ENCODE results near the gene INPP5A.
"Not testable (repeated sequence)": the region's sequence is repeated elsewhere in the genome, so short reads cannot be mapped to it uniquely, and the experiment has no call there.

INPP5A gene

DNA sequence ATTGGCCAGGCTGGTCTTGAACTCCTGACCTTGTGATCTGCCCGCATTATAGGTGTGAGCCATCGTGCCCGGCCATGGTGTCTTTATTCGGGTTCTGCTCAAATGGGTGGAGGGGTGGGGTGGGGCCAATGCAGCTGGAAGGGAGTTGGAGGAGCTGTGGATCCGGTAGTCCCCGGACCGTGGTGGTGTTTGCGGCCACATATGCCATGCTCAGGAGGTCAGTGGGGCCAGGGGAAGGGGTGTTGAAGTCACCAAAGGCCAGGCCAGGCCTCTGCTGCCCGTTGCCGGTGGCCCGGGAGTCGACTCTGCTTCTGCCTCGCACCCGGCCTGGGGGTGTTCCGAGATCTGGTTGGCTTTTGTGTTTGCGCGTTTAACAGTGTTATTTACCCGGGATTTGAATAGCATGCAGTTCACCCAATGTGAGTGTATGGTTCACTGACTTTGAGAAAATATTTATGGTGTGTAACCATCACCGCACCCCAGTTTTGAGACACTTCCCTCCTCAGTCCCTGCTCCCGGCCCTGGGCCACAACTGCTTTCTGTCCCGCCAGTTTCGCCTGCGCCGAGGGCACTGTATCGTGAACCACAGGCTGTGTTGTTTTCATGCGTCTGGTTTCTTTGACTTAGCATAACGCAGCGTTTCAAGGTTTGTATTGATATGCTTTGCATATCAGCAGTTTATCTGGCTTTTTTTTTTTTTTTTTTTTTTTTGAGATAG is 10.7 kb downstream of the INPP5A start:
- DNase-seq (ENCODE audit: low read depth) = no peak

DNA sequence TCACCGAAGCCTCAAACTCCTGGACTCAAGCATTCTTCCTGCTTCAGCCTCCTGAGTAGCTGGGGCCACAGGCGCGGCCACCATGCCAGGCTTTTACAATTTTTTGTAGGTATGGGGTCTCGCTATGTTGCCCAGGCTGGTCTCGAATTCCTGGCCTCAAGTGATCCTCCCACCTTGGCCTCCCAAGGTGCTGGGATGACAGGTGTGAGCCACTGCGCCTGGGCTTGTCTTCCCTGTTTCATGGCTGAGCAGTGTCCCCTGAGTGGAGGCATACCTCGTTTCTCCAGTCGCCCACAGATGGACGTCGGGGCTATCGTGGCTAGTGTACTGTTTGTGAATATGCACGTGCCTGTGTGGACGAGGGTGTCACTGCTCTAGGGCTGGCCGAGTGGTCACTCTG is 11.3 kb downstream of the INPP5A start:
- no peak for DNase-seq (ENCODE audit: low read depth)

DNA sequence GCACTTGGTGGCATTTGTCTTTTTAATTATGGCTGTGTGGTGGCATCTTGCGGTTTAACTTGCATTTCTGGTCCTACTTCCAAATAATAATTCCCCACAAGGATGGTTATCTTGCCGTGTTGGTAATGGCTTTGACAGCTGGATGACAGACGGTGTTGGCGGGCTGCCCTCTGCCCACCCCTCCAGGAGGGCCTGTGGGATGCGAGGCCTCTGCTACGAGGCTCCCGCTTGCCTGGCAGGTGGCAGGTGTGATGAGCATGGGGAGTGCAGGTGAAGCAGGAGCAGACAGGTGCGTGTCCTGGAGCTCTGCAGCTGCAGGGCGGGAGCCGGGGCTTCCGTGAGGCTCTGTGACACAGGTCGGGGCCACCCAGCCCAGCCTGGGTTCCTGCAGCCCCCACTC is 11.8 kb downstream of the INPP5A start:
- DNase-seq (ENCODE audit: low read depth) = no peak

GRCh38 chr10:132550366-132551092 is 12.9 kb downstream of the INPP5A start:
- DNase-seq (ENCODE audit: low read depth) = no peak

- no peak for DNase-seq (ENCODE audit: low read depth)
Measured at GRCh38 chr10:132551093-132551807, 13.7 kb downstream of the INPP5A start.

DNA sequence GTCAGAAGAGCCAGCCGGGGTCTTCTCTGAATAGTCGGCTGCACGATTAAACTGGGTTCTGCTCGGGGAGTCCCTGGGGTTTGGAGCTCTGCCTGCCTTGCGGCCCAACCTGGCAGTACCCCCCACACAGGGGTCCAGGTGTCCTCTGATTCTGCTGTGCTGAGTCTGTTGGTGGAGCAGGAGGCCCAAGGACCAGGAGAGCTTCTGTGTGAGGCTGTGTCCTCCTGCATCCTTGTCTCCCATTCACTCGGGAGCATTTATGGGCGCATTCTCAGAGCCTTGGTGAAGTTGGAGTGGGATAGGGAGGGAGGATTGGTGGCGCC is 14.2 kb downstream of the INPP5A start:
- no peak for DNase-seq (ENCODE audit: low read depth)

GRCh38 chr10:132552635-132553034 is 15.0 kb downstream of the INPP5A start:
- not testable (repeated sequence) for DNase-seq (ENCODE audit: low read depth)

DNA sequence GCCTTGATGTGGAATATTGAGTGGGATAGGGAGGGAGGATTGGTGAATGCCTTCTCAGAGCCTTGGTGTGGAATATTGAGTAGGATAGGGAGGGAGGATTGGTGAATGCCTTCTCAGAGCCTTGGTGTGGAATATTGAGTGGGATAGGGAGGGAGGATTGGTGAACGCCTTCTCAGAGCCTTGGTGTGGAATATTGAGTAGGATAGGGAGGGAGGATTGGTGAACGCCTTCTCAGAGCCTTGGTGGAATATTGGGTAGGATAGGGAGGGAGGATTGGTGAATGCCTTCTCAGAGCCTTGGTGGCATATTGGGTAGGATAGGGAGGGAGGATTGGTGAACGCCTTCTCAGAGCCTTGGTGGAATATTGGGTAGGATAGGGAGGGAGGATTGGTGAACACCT is 16.0 kb downstream of the INPP5A start:
- not testable (repeated sequence) for DNase-seq (ENCODE audit: low read depth)

- no peak for DNase-seq (ENCODE audit: low read depth)
Measured at GRCh38 chr10:132554053-132554990, 16.7 kb downstream of the INPP5A start.

DNA sequence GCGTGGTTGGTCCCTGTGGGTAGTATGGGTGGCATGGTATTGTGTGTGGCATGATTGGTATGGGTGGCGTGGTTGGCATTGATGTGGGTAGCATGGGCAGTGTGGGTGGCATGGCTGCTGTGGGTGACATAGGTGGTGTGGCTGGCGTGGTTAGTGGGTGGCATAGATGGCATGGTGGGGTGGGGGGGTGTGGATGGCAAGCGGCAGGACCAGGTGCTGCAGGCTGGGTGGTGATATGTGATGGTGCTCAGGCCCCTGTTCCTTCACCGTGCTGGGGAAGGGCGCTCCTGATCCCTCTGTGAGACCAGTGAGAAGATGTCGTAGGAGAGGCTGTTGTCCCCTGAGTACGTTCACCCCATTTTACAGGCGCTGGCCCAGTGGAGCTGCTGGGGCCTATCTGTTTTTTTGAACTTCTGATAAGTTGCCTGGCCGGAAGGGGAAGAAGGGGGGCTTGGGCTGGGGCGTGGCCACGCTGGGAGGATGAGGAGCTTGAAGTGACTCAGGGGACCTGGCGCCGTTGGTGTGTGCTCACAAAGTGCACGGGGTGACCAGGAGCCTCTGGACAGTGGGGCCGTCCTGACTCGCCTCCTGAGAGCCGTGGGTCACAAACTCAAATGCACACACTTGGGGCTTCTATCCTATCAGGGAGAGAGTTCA is 17.5 kb downstream of the INPP5A start:
- DNase-seq (ENCODE audit: low read depth) = no peak

GRCh38 chr10:132555648-132556575 is 18.3 kb downstream of the INPP5A start:
- DNase-seq (ENCODE audit: low read depth) = no peak

- DNase-seq (ENCODE audit: low read depth) = no peak
Measured at GRCh38 chr10:132556994-132557441, 19.4 kb downstream of the INPP5A start.

DNA sequence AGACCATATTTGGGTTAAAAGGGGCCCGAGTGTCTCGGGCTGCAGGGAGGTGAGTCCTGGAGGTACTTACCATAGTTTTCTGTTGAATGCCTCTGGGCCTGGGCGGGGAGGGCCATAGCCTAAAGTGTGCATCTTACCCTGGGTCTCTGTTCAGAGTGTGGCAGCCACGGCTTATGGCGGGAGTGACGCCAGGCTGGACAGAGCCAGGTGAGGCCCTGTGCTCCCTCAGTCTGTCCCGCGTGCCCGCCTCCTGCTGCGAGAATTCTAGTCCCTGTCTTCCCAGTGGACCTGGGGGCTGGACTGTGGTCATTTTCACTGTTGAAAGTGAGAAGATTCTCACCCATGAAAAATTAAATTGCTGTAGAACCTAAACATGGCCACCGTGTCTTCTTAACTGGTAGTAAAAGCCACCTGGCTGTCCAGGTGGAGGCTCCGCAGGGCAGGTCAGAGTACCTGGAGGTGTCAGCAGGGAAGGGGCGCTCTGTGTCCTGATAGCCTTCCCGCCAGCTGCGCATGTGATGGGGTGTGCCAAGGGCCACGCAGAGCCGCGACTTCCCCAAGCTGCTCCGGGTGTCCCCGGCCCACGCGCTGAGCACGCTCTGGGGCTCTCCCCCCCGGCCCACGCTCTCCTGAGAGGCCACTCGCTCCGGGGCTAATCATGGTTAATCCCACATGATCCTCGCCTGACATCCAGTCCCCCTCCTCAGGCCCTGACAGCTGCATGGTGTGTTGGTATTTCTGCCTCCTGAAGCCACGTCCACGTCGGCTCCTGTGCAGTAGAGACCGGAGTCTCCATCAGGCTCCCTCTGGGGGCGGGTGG is 20.3 kb downstream of the INPP5A start:
- DNase-seq (ENCODE audit: low read depth) = no peak

DNA sequence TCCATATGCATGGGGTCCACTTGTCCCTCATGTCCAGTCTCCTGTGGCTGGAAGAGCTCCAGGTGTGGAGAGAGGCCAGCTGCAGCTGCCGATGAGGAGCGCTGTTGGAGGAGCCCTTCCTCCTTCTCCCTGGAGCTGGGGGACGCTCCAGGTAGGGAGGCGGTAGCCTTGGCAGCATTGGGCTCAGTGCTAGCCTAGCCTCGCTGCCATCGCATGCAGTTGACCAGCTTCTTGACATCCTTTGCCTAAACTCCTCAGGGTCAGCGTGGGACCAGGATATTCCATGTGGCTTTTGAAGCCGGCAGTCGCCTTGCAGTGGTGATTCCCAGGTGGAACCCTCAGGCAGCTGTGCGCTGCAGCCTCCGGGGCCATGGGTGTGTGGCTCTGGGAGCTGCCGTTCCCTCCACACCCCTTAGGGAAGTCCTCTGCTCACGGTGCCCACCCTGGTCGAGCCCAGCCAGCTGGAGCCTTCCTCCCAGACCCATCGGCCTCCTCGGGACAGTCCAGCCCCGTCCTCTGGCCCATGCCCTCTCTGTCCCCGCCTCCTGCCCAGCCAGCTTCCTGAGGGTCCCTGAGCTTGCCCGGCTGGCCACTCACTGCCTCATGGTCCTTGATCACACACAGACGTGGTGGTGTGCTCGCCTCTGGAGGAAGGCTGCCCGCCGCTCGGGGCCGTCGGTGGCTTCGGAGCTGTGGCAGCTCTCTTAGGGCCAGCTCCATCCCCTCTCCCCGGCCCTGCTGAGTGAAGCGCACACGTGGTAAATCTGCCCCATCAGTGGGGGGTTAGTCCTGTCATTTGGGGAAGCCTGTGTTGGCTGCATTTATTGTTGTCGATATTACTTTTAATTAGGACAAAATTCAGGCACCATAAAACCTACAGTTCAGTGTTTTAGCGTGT is 21.2 kb downstream of the INPP5A start:
- no peak for DNase-seq (ENCODE audit: low read depth)

DNA sequence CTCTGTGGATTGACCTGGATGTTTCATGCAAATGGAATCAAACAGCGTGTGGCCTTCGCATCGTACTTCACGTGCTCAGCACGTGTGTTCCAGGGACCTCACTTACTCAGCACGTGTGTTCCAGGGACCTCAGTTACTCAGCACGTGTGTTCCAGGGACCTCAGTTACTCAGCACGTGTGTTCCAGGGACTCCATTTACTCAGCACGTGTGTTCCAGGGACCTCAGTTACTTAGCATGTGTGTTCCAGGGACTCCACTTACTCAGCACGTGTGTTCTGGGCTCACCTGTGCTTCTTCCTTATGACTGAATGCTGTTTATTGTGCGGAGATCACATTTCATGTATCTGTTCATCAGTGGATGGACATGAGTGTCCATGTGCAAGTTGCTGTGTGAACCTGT is 22.0 kb downstream of the INPP5A start:
- DNase-seq (ENCODE audit: low read depth) = no peak

- DNase-seq (ENCODE audit: low read depth) = no peak
Measured at GRCh38 chr10:132560241-132560731, 22.7 kb downstream of the INPP5A start.

DNA sequence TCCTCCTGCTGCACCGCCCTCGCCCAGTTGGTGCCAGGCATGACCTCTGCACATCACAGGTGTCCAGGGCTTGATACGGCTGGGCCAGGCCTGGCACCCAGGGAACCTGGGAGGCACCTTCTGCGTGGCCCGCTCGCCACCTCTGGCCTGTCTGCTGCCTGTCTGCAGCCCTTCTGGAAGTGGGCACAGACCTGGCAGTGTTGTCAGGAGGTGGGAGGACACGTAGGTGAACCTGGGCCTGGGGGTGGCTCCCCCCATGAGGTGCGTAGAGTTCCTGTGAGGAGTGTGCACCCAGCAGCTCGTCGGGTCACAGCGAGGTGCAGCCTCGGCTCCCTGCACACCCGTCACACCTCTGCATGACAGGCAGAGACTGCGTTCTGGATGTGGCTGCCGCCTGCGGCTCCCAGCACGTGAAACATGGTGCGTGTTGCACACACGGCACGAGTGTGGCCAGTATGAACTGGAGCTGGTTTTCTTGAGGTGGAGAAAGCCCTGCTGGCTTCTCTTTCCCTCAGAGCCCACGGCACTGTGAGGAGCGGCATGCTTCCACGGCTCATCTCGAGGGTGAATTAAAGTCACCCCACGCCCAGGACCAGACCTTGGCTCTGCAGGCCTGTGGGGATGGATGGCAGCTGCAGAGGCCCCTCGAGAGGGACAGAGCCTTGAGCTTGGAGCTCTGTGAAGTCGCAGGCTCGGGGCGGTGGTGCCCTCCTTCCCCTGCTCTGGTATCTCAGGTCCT is 24.8 kb downstream of the INPP5A start:
- no peak for DNase-seq (ENCODE audit: low read depth)
